Mesenteric fat pad (tissue), 1 donor: Measurements from ENCODE around the gene ATG4D. TPM values are rescaled to one million over a fixed set of nuclear protein-coding genes. Genes with fewer than 3 reads are reported as not detected.
"Not testable (repeated sequence)": the region's sequence is repeated elsewhere in the genome, so short reads cannot be mapped to it uniquely, and the experiment has no call there.

Experiments used
- DNase-seq: peaks from one replicate; pipeline ENCODE4 v3.0.0-alpha.2; 2020; ENCODE audit warnings: low spot score
- total RNA-seq: library from RNA; stranded (reverse); fragmentation: NEBNext Ultra II Directional; extraction: Animal tissue kit (Norgen Biotek cat#: 25700); gene quantifications from one replicate; pipeline ENCODE4 v1.2.1, GENCODE V29; 2021
- donor health status: DM: yes; HTN: yes; CAD: no.

Gene ATG4D
- total RNA-seq, 1 donor from 2014 or later, result 19.0 TPM

- DNase-seq, result no peak
Observed at GRCh38 chr19:10518444-10519361, 25.0 kb upstream of the ATG4D start.

- no peak for DNase-seq
Observed at GRCh38 chr19:10519421-10519820, 24.3 kb upstream of the ATG4D start.

GRCh38 chr19:10520652-10521318 lies 22.9 kb upstream of the ATG4D start:
- DNase-seq, result no peak

GRCh38 chr19:10521461-10522171 lies 22.1 kb upstream of the ATG4D start:
- no peak for DNase-seq

- DNase-seq, result no peak
Observed at GRCh38 chr19:10523135-10523636, 20.5 kb upstream of the ATG4D start.

GRCh38 chr19:10525636-10526035 lies 18.1 kb upstream of the ATG4D start:
- no peak for DNase-seq

- not testable (repeated sequence) for DNase-seq
Observed at GRCh38 chr19:10526887-10527286, 16.8 kb upstream of the ATG4D start.

- no peak for DNase-seq
Observed at GRCh38 chr19:10532457-10532856, 11.2 kb upstream of the ATG4D start.

- no peak for DNase-seq
Observed at GRCh38 chr19:10533646-10534386, 9.9 kb upstream of the ATG4D start.

- no peak for DNase-seq
Observed at GRCh38 chr19:10535613-10536012, 8.1 kb upstream of the ATG4D start.

- DNase-seq, result no peak
Observed at GRCh38 chr19:10537668-10538067, 6.0 kb upstream of the ATG4D start.

GRCh38 chr19:10538204-10538983 lies 5.3 kb upstream of the ATG4D start:
- no peak for DNase-seq

- not testable (repeated sequence) for DNase-seq
Observed at GRCh38 chr19:10539016-10539415, 4.7 kb upstream of the ATG4D start.

GRCh38 chr19:10543059-10543419 lies 665 bp upstream of the ATG4D start:
- DNase-seq, result no peak

GRCh38 chr19:10544242-10544752 lies 593 bp downstream of the ATG4D start:
- DNase-seq, result no peak

- no peak for DNase-seq
Observed at GRCh38 chr19:10544753-10545251, 1.1 kb downstream of the ATG4D start.

GRCh38 chr19:10546817-10547216 lies 3.1 kb downstream of the ATG4D start:
- no peak for DNase-seq

GRCh38 chr19:10548746-10549276 lies 5.1 kb downstream of the ATG4D start:
- no peak for DNase-seq

GRCh38 chr19:10549733-10550132 lies 6.0 kb downstream of the ATG4D start:
- DNase-seq, result no peak

GRCh38 chr19:10550336-10550735 lies 6.6 kb downstream of the ATG4D start:
- DNase-seq, result no peak
